ENCODE results near the gene C17orf50.

GRCh38 chr17:35742496-35742895 lies 18.2 kb upstream of the C17orf50 start:
- TF ChIP-seq POLR2AphosphoS5 (IDR thresholded peaks at IDR 0.05) = no peak
- no peak for TF ChIP-seq CTCF (IDR thresholded peaks at IDR 0.05)
- no peak for TF ChIP-seq POLR2A (IDR thresholded peaks at IDR 0.05)

All from breast epithelium (tissue), 3 donors.